ENCODE measurements around the gene CNTN5.

The CNTN5 gene

DNA sequence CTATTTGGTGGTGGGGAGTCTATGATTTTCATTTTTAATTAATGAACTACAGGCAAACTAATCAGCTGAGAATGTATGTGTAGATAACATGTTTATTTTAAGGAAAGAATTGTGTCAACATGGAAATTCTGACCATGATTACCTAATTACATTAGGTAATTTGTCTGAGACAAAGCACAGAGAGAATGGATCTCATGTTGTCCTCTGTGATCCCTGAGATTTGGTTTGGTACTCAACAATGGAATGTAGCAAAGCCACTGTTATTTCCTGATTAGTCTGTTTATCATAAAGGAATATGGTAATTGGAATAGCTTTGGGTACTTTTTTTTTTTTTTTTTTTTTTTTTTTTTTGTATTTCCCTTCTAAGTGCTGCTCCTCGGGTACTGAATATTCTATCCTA, 947.6 kb downstream of the CNTN5 start:
- no peak for TF ChIP-seq ZNF274 (IDR thresholded peaks at IDR 0.05; ENCODE audit: low read depth, low read length)
- H3K4me3 ChIP-seq (ENCODE audit: low read length) = no peak overlapping the region

DNA sequence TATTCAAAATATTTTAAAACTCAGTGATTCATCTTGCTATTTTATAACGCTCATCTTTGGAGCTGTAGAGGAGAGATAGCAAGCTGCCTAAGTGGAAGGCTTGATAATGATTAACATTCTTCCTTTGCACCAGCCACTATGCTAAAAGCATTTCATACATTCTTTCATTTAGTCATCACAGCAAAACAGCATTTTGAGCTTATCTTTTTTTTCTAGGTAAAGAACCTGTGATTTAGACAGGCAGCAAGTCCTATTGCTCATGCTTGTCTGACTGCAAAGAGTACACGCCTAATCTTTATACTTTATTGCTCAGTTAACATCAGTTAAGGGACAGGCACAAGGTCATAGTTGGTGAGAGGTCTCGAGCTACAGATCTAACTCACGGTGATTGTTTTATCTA, 953.2 kb downstream of the CNTN5 start:
- no peak overlapping the region for H3K4me3 ChIP-seq (ENCODE audit: low read length)
- TF ChIP-seq ZNF274 (IDR thresholded peaks at IDR 0.05; ENCODE audit: low read depth, low read length) = no peak

DNA sequence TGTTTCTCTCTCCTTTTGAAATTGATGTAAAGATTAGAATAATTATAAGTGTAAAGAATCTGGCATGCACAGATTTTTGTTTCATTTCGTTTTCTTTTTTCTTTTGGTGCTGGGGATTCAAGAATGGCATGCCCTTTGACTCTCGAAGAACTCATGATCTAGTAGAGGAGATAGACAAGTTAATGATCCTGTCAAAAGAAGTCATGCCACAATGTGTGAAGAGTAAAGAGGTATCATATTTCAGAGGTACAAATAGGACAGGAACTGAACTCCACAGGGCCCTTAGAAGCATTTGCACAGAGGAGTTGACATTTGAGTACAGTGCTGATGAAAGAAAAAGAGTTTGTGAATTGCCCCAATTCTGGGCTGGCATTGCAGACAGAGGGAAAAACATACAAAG, 958.3 kb downstream of the CNTN5 start:
- TF ChIP-seq ZNF274 (IDR thresholded peaks at IDR 0.05; ENCODE audit: low read depth, low read length) = no peak
- H3K4me3 ChIP-seq (ENCODE audit: low read length) = no peak overlapping the region

DNA sequence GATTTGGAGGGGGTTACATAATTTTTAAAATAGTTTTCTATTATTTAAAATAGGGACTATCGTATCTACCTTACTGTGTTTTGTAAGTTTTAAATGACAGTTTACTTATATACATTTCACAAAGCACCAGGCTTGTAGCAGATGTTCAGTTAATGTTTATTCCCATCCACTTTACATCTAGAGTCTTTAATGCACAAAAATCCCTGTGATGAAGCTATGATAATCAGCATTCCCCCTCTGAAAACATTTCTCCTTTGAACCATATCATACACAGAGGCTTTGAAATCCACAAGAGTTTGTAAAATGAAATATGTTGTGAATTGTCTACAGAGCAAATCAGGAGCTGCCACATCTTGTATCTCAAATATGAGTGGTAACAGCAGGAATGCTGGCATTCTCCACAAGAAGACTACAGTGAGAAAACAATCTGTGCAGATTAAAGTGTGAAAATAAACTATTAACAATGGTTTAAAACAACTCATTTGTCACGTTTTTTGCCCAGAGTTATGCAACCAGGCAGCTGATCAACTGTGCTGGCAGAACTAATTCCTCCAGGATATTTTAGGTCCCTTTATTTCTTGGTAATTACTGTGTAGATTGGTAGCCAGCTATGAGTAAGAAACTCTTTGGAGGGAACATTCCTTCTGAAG, 967.2 kb downstream of the CNTN5 start:
- H3K4me3 ChIP-seq (ENCODE audit: low read length) = no peak overlapping the region
- TF ChIP-seq ZNF274 (IDR thresholded peaks at IDR 0.05; ENCODE audit: low read depth, low read length) = no peak

DNA sequence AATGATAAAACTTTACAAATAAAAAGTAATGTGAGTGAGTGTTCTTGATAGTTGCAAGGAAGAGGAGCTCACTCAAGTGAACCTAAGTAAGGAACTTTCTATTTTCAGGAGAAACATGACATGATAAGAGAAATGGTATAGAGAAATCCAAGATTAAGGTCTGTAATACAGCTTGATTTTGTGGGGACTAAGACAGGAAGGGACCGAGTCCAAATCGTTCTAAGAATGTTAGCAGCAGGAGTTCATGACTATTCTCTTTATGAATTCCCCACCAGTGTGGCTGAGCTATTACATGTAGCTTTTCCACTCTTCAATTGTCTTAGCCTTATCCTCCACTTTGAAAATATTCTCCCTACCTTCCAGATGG, 967.7 kb downstream of the CNTN5 start:
- no peak overlapping the region for H3K4me3 ChIP-seq (ENCODE audit: low read length)
- no peak for TF ChIP-seq ZNF274 (IDR thresholded peaks at IDR 0.05; ENCODE audit: low read depth, low read length)

DNA sequence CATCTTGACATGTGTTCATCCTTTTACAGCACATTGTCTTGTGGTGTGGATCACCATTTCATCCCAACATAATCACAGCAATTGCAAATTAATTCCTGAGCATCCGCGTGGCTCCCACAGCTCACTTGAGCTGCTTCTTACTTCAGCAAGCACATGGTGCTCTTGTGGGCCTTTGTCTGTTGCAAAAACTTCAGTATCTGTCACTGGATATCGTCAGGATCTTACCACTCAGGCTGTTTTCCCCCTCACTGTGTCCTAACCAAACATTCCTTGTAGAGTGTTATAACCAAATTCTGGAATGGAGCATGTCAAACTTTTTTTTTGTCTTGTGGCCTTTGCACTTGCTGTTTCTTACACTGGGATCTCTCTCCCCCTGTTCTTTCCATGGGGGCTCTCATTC, 983.2 kb downstream of the CNTN5 start:
- no peak for TF ChIP-seq ZNF274 (IDR thresholded peaks at IDR 0.05; ENCODE audit: low read depth, low read length)
- H3K4me3 ChIP-seq (ENCODE audit: low read length) = no peak overlapping the region

DNA sequence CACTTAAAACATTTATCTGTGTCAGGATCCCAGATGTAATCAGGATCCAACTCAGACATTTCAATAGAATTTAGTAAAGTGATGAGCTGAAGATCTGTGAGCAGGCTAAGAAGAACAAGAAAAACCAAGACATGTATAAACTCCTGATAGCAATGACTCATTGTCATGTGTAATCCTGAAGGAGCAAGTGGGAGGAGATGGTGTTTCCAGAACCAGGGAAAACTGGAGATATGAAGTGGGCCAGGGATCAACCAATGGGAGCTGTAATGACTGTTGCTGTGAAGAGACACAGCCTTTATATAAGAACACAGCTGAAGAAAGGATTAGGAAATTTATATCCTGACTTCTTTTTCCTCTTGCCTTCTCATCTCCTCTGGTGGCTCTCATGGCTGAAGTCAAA, 983.8 kb downstream of the CNTN5 start:
- no peak for TF ChIP-seq ZNF274 (IDR thresholded peaks at IDR 0.05; ENCODE audit: low read depth, low read length)
- H3K4me3 ChIP-seq (ENCODE audit: low read length) = no peak overlapping the region

DNA sequence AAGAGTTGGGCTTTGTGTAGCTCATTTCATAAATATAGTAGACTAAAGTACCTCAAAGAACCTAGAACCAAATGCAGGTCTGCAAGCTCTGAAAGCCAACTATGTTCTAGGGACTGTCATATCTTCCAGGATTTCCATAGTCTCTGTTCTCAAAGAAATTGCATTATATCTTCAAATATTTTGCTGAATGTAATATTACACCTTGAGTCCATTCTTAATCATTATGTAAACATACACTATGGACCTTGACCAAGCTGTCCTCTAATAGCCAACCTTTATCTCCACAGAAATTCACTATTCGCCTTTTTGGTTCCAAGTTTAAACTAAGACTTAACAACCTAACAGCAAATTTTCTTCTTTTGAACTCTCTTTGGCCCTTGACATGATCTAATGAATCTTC, 987.7 kb downstream of the CNTN5 start:
- H3K4me3 ChIP-seq (ENCODE audit: low read length) = no peak overlapping the region
- TF ChIP-seq ZNF274 (IDR thresholded peaks at IDR 0.05; ENCODE audit: low read depth, low read length) = no peak

DNA sequence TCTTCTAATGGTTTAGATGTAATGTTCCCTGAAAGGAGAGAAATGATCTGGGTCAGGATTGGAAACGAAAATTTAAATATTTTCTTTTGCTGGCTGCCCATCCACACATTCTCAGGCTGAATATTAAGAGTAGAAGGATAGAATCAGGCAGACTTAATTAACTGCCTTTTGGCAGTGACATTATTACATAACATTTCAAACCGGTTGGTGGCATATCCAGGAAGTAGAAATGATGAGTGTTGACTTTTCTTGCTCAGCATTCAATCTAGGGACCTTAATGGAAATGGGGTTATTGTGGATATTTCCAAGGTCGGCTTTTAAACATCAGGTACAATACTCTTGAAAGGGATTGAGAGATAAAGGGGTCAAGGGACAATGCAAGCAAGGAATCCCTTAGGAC, 989.0 kb downstream of the CNTN5 start:
- no peak for TF ChIP-seq ZNF274 (IDR thresholded peaks at IDR 0.05; ENCODE audit: low read depth, low read length)
- H3K4me3 ChIP-seq (ENCODE audit: low read length) = no peak overlapping the region

DNA sequence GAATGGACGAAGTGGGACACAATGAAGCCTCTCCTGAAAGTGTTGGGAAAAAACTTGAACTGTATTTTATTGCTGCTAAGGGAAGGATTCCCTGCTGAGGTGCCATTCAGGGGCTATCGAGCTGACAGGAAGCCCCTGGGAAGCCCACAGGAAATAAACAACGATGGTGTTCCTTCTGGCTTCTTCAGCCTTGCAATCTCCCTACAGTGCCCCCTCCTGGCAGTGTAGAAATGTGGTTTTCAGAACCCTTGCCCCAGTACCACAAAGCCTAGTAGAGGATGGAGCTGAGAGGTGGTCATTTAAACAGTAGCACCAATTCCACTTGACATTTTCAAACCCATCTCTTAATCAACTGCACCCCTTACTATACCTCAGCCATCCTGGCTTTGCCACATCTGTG, 989.6 kb downstream of the CNTN5 start:
- no peak overlapping the region for H3K4me3 ChIP-seq (ENCODE audit: low read length)
- no peak for TF ChIP-seq ZNF274 (IDR thresholded peaks at IDR 0.05; ENCODE audit: low read depth, low read length)

DNA sequence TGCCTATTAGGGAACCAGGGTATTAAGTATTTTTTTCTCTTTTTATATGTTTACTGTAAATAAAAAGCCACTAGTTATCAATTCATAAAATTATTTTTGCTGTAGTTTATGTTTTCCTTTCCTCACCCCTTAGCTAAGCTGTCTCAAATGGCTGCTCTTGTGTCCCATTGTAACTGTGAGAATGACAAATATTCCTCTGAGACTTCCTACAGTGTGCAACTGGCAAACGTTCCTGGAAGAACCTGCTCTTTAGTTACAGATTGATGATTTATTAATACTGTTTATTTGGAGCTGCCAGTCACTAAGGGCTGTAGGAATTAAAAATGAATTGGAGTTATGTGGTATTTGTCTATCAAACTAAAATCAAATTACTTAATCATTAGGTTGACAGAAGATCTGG, 990.9 kb downstream of the CNTN5 start:
- no peak overlapping the region for H3K4me3 ChIP-seq (ENCODE audit: low read length)

DNA sequence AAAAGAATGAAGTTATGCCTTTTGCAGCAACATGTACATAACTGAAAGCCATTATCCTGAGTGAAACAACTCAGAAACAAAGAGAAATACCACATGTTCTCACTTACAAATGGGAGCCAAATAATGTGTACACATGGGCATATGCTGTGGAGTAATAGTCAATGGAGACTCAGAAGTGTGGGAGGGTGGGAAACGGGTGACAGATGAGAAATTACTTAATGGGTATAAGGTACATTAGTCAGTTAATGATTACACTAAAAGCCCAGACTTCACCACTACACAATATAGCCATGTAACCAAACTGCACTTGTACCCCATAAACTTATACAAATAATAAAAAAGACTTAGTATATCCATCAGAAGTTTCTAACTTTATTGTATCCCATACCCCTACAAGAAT, 992.3 kb downstream of the CNTN5 start:
- H3K4me3 ChIP-seq (ENCODE audit: low read length) = no peak overlapping the region
- TF ChIP-seq ZNF274 (IDR thresholded peaks at IDR 0.05; ENCODE audit: low read depth, low read length) = no peak

More for the DNA sequence above, 990.9 kb downstream of the CNTN5 start:
- no peak for TF ChIP-seq ZNF274 (IDR thresholded peaks at IDR 0.05; ENCODE audit: low read depth, low read length)

DNA sequence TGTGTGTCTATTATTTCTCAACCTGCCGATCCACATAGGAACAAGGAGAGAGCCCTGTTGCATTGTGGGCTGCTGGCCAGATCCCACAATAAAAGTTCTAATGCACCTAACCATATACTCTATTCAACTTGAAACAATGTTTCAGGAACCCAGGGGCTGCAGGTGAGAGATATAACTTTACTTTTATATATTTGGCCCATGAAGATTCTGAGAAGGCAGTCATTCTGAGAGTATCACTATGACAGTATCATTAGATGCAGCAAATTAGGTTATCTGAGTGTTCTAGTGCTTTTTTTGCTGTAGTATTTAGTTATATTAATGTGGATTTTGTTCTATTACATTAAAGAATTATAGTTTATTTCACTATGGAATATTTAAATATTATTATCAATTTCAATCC, 1011.2 kb downstream of the CNTN5 start:
- TF ChIP-seq ZNF274 (IDR thresholded peaks at IDR 0.05; ENCODE audit: low read depth, low read length) = no peak
- H3K4me3 ChIP-seq (ENCODE audit: low read length) = no peak overlapping the region

DNA sequence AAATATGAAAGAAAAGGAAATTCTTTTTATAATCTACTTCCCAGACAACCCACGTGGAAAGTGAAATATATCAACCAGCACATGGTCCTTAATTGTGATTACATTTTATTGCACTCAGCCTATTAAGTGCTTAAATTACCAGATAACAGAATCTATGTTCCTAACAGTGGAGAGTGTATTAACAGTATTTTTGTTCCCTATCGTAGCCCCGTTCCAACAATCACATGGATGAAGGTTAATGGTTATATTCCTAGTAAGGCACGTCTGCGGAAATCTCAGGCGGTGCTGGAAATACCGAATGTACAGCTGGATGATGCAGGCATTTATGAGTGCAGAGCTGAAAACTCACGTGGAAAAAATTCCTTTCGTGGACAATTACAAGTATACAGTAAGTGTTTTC, 1040.3 kb downstream of the CNTN5 start:
- H3K4me3 ChIP-seq (ENCODE audit: low read length) = no peak overlapping the region
- TF ChIP-seq ZNF274 (IDR thresholded peaks at IDR 0.05; ENCODE audit: low read depth, low read length) = no peak

DNA sequence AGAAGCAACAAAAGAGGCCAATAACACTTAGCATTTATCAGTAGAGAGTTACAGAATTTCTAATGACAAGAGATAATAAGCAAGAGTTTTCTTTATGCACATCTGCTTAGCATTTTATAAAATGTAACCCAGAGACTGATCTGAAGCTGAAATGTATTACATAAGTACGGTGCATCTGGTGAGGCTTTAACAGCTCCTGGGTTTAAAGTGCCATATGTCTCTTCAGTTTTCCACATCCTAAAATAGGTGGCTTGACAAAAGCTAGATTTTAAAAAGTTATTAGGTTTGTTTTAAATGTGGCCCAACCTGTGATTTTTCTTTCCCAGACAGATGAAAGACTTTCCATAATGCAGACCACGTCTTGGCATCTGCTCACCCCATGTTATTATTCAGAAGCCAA, 1045.7 kb downstream of the CNTN5 start:
- no peak for TF ChIP-seq ZNF274 (IDR thresholded peaks at IDR 0.05; ENCODE audit: low read depth, low read length)
- H3K4me3 ChIP-seq (ENCODE audit: low read length) = no peak overlapping the region

DNA sequence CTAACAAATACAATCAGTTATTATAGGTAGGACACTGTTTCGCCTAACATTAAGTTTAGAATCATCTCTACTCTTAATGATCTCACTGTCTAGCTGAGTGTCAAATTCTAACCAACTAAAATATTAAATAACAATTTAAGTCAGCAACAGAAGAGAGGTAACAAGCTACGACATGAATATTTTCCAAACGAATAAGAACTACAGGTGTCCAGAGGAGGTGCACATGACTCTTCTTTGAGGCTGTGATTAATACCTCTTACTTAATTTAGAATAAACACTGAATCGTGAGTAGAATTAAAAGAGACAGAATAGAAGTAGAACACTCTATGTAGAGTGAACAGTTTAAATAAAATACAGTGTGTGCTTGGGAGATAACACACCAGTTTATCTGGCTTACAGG, 1047.4 kb downstream of the CNTN5 start:
- TF ChIP-seq ZNF274 (IDR thresholded peaks at IDR 0.05; ENCODE audit: low read depth, low read length) = no peak
- no peak overlapping the region for H3K4me3 ChIP-seq (ENCODE audit: low read length)
